Erythroblast (primary cell): Measurements from ENCODE around the gene NKIRAS1.

Source experiments
- GATA1 ChIP-seq: IDR thresholded peaks from 2 replicates; pipeline ENCODE4 v1.6.1; 2011; ENCODE audit warnings: low read depth, mild to moderate bottlenecking, control low read depth, low read length, moderate library complexity
- POLR2A ChIP-seq: IDR thresholded peaks from 2 replicates; pipeline ENCODE4 v1.6.1; 2011; ENCODE audit warnings: mild to moderate bottlenecking, low read length

- TF ChIP-seq POLR2A (no peak), GATA1 (no peak)
These were observed 26.8 kb downstream of the NKIRAS1 start for GRCh38 chr3:23889950-23890349.
